GM21723 (cell line): Measurements from ENCODE around the gene USF1.
"Not testable (repeated sequence)": the region's sequence is repeated elsewhere in the genome, so short reads cannot be mapped to it uniquely, and the experiment has no call there.

ENCODE experiments used
- ATAC-seq: cut with Tn5 transposase; IDR thresholded peaks from one replicate; pipeline ENCODE4 v1.9.1; 2021; ENCODE audit warnings: mild to moderate bottlenecking, moderate library complexity; ENCODE audit not compliant: unreplicated experiment

Gene USF1

GRCh38 chr1:161079436-161080110 is 33.8 kb upstream of the USF1 start:
- ATAC-seq = no peak

GRCh38 chr1:161077426-161077825 is 31.6 kb upstream of the USF1 start:
- ATAC-seq = no peak

- no peak for ATAC-seq
Observed at GRCh38 chr1:161076410-161076809, 30.6 kb upstream of the USF1 start.

GRCh38 chr1:161074676-161075368 is 29.0 kb upstream of the USF1 start:
- ATAC-seq = no peak

- ATAC-seq = no peak
Observed at GRCh38 chr1:161073474-161074121, 27.8 kb upstream of the USF1 start.

- no peak for ATAC-seq
Observed at GRCh38 chr1:161072751-161073449, 27.1 kb upstream of the USF1 start.

- ATAC-seq = no peak
Observed at GRCh38 chr1:161071886-161072371, 26.2 kb upstream of the USF1 start.

GRCh38 chr1:161070761-161071160 is 25.0 kb upstream of the USF1 start:
- ATAC-seq = no peak

- ATAC-seq = peak; percentile 86
Observed at GRCh38 chr1:161069731-161070270, 24.0 kb upstream of the USF1 start, which contains the start of gene ARHGAP30. Gene ARHGAP30, minus strand, starts transcription at chr1:161069891. Its CDS starts 267 bp downstream, at chr1:161069624.

- peak; percentile 11 for ATAC-seq
Observed at GRCh38 chr1:161069241-161069640, 23.5 kb upstream of the USF1 start.

- ATAC-seq = peak; percentile 57
Observed at GRCh38 chr1:161068306-161069234, 22.8 kb upstream of the USF1 start.

- no peak for ATAC-seq
Observed at GRCh38 chr1:161066694-161067093, 20.9 kb upstream of the USF1 start.

- not testable (repeated sequence) for ATAC-seq
Observed at GRCh38 chr1:161065681-161066080, 19.9 kb upstream of the USF1 start.

- ATAC-seq = not testable (repeated sequence)
Observed at GRCh38 chr1:161063936-161064335, 18.2 kb upstream of the USF1 start.

GRCh38 chr1:161061419-161061818 is 15.6 kb upstream of the USF1 start:
- no peak for ATAC-seq

GRCh38 chr1:161059293-161059692 is 13.5 kb upstream of the USF1 start:
- ATAC-seq = no peak

GRCh38 chr1:161054805-161055204 is 9.0 kb upstream of the USF1 start:
- ATAC-seq = no peak

- no peak for ATAC-seq
Observed at GRCh38 chr1:161054232-161054631, 8.5 kb upstream of the USF1 start.

GRCh38 chr1:161052899-161053298 is 7.1 kb upstream of the USF1 start:
- no peak for ATAC-seq

- no peak for ATAC-seq
Observed at GRCh38 chr1:161051219-161051618, 5.4 kb upstream of the USF1 start.
